ENCODE results near the gene VIPR2. TPM values are rescaled to one million over a fixed set of nuclear protein-coding genes. Genes with fewer than 3 reads are reported as not detected.

The VIPR2 gene
- total and polyA plus RNA-seq, 2 experiments from 2014 or later, result 1.3 to 2.7 TPM

DNA sequence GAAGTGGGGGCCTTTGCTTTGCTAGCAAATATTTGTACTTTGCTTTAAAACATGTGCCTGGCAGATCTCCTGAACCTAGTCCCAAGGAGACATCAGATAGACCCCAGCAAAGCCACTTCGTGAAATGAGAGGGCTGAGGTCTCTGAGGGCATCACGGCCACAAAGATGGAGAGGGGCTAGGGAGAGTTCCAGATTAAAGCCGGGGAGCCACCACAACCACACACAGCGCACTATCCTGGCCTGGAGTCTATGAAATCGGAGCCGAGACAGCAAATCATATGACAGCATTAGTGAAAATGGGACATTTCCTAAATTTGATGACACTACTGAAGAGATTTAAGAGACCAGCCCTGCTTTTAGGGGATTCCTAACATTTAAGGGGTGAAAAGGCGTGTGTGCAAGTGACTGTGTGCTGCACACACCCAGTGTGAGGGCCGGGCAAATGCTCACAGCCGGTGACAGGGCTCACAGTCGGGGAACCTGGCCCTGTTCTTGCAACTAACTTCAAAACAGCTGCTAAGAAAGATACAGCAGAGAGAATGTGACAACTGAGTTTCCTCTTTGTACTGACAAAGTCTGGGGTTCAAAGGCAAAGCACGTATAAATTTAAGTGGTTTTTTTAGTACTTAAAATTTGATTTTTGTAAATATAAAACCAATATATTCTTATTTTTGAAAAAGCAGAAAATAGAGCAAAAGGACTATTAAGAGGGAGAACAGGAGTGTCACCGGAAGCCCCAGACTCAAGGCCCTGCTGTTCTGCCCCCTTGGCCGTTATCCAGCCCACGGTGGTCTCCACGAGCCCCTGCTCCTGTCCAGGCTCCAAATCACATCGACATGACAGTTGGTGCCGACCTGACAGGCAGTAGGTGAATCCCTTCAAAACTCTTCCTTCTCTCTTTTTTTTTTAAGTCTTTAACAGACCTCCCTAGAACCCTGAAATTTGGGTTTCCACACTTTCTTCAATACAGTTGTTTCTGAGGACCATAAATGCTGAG, 49.5 kb downstream of the VIPR2 start:
- Histone ChIP-seq H3K79me2 (replicated peaks; ENCODE audit: insufficient read depth) (no peaks in the 10 kb centered on the region), H3K27ac (ENCODE audit: low read depth) (no peak overlapping the region), H3K4me3 (no peak overlapping the region), H3F3A (replicated peaks; ENCODE audit: low read depth) (no peaks in the 10 kb centered on the region), H3K4me1 (ENCODE audit: insufficient read depth) (no peaks in the 10 kb centered on the region), H4K20me1 (replicated peaks; ENCODE audit: insufficient read depth) (no peaks in the 10 kb centered on the region), H2AFZ (no peak overlapping the region), H3K9me2 (ENCODE audit: insufficient read depth) (no peaks in the 10 kb centered on the region), H3K4me2 (no peak overlapping the region), H3K36me3 (ENCODE audit: insufficient read depth) (no peaks in the 10 kb centered on the region), H3K27me3 (ENCODE audit: insufficient read depth) (no peaks in the 10 kb centered on the region)
- Mint-ChIP-seq H3K27ac (no peak overlapping the region), H3K9me3 (peaks cover 69% of the 10 kb centered on the region), H3K27me3 (ENCODE audit: insufficient read depth, low read depth, poor library complexity) (peaks cover 12% of the 10 kb centered on the region), H3K4me3 (no peak overlapping the region), H3K4me1 (no peaks in the 10 kb centered on the region; the same call in 2 of the 3 replicates), H3K36me3 (ENCODE audit: low read depth) (peaks cover 17% of the 10 kb centered on the region; the same call in 1 of the 3 replicates)
- TF ChIP-seq, protein P1, sequence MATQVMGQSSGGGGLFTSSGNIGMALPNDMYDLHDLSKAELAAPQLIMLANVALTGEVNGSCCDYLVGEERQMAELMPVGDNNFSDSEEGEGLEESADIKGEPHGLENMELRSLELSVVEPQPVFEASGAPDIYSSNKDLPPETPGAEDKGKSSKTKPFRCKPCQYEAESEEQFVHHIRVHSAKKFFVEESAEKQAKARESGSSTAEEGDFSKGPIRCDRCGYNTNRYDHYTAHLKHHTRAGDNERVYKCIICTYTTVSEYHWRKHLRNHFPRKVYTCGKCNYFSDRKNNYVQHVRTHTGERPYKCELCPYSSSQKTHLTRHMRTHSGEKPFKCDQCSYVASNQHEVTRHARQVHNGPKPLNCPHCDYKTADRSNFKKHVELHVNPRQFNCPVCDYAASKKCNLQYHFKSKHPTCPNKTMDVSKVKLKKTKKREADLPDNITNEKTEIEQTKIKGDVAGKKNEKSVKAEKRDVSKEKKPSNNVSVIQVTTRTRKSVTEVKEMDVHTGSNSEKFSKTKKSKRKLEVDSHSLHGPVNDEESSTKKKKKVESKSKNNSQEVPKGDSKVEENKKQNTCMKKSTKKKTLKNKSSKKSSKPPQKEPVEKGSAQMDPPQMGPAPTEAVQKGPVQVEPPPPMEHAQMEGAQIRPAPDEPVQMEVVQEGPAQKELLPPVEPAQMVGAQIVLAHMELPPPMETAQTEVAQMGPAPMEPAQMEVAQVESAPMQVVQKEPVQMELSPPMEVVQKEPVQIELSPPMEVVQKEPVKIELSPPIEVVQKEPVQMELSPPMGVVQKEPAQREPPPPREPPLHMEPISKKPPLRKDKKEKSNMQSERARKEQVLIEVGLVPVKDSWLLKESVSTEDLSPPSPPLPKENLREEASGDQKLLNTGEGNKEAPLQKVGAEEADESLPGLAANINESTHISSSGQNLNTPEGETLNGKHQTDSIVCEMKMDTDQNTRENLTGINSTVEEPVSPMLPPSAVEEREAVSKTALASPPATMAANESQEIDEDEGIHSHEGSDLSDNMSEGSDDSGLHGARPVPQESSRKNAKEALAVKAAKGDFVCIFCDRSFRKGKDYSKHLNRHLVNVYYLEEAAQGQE (IDR thresholded peaks at IDR 0.05; ENCODE audit: unreplicated experiment), result no peak
- TF ChIP-seq ZNF331 (CRISPR knock-in tag; IDR thresholded peaks at IDR 0.05; ENCODE audit: low read depth), result no peak
- TF ChIP-seq EZH2 (IDR thresholded peaks at IDR 0.05; ENCODE audit: low read depth, unreplicated experiment), result no peak
- TF ChIP-seq JUNB (IDR thresholded peaks at IDR 0.05; ENCODE audit: unreplicated experiment), result no peak
- TF ChIP-seq ZNF114 (CRISPR knock-in tag; IDR thresholded peaks at IDR 0.05), result no peak
- no peak for TF ChIP-seq POLR2AphosphoS5 (IDR thresholded peaks at IDR 0.05; ENCODE audit: low read depth)
- TF ChIP-seq EZH2phosphoT487 (IDR thresholded peaks at IDR 0.05; ENCODE audit: unreplicated experiment), result no peak
- TF ChIP-seq, protein P2, sequence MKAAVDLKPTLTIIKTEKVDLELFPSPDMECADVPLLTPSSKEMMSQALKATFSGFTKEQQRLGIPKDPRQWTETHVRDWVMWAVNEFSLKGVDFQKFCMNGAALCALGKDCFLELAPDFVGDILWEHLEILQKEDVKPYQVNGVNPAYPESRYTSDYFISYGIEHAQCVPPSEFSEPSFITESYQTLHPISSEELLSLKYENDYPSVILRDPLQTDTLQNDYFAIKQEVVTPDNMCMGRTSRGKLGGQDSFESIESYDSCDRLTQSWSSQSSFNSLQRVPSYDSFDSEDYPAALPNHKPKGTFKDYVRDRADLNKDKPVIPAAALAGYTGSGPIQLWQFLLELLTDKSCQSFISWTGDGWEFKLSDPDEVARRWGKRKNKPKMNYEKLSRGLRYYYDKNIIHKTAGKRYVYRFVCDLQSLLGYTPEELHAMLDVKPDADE (IDR thresholded peaks at IDR 0.05), result no peak
- no peak for TF ChIP-seq CTCF (conservative IDR thresholded peaks at IDR 0.05; ENCODE audit: low read depth in 2 of 2)
- TF ChIP-seq, protein P3, sequence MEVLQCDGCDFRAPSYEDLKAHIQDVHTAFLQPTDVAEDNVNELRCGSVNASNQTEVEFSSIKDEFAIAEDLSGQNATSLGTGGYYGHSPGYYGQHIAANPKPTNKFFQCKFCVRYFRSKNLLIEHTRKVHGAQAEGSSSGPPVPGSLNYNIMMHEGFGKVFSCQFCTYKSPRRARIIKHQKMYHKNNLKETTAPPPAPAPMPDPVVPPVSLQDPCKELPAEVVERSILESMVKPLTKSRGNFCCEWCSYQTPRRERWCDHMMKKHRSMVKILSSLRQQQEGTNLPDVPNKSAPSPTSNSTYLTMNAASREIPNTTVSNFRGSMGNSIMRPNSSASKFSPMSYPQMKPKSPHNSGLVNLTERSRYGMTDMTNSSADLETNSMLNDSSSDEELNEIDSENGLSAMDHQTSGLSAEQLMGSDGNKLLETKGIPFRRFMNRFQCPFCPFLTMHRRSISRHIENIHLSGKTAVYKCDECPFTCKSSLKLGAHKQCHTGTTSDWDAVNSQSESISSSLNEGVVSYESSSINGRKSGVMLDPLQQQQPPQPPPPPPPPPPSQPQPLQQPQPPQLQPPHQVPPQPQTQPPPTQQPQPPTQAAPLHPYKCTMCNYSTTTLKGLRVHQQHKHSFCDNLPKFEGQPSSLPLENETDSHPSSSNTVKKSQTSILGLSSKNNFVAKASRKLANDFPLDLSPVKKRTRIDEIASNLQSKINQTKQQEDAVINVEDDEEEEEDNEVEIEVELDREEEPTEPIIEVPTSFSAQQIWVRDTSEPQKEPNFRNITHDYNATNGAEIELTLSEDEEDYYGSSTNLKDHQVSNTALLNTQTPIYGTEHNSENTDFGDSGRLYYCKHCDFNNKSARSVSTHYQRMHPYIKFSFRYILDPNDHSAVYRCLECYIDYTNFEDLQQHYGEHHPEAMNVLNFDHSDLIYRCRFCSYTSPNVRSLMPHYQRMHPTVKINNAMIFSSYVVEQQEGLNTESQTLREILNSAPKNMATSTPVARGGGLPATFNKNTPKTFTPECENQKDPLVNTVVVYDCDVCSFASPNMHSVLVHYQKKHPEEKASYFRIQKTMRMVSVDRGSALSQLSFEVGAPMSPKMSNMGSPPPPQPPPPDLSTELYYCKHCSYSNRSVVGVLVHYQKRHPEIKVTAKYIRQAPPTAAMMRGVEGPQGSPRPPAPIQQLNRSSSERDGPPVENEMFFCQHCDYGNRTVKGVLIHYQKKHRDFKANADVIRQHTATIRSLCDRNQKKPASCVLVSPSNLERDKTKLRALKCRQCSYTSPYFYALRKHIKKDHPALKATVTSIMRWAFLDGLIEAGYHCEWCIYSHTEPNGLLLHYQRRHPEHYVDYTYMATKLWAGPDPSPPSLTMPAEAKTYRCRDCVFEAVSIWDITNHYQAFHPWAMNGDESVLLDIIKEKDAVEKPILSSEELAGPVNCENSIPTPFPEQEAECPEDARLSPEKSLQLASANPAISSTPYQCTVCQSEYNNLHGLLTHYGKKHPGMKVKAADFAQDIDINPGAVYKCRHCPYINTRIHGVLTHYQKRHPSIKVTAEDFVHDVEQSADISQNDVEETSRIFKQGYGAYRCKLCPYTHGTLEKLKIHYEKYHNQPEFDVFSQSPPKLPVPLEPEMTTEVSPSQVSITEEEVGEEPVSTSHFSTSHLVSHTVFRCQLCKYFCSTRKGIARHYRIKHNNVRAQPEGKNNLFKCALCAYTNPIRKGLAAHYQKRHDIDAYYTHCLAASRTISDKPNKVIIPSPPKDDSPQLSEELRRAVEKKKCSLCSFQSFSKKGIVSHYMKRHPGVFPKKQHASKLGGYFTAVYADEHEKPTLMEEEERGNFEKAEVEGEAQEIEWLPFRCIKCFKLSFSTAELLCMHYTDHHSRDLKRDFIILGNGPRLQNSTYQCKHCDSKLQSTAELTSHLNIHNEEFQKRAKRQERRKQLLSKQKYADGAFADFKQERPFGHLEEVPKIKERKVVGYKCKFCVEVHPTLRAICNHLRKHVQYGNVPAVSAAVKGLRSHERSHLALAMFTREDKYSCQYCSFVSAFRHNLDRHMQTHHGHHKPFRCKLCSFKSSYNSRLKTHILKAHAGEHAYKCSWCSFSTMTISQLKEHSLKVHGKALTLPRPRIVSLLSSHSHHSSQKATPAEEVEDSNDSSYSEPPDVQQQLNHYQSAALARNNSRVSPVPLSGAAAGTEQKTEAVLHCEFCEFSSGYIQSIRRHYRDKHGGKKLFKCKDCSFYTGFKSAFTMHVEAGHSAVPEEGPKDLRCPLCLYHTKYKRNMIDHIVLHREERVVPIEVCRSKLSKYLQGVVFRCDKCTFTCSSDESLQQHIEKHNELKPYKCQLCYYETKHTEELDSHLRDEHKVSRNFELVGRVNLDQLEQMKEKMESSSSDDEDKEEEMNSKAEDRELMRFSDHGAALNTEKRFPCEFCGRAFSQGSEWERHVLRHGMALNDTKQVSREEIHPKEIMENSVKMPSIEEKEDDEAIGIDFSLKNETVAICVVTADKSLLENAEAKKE (CRISPR knock-in tag; IDR thresholded peaks at IDR 0.05), result no peak
- TF ChIP-seq CREB1 (CRISPR knock-in tag; IDR thresholded peaks at IDR 0.05; ENCODE audit: low read depth), result no peak
- TF ChIP-seq NANOG (IDR thresholded peaks at IDR 0.05; ENCODE audit: borderline replicate concordance), result no peak
- TF ChIP-seq STAT1 (IDR thresholded peaks at IDR 0.05; ENCODE audit: unreplicated experiment), result no peak
- DNase-seq (ENCODE audit: low spot score) (no peak), ATAC-seq (no peak)

All from GM23338 (cell line).